ENCODE results near the gene RIMBP2.

- TF ChIP-seq CTCF (IDR thresholded peaks at IDR 0.05) (no peak), POLR2A (IDR thresholded peaks at IDR 0.05) (no peak)
Observed at GRCh38 chr12:130556486-130557055, 159.5 kb downstream of the RIMBP2 start.

Data from lower leg skin (tissue), 3 donors.